OCI-LY7 (cell line): ENCODE measurements around the gene ZNF148. TPM values are rescaled to one million over a fixed set of nuclear protein-coding genes. Genes with fewer than 3 reads are reported as not detected.

ENCODE experiments used
- BruUV-seq: library from RNA; stranded (reverse); fragments of 400-500 nt; replicated peaks from 2 replicates; lab custom pipeline; 2021; lab: Mats Ljungman, UMichigan
- CTCF ChIA-PET: fragments of 300-600 bp; sonication (Branson Sonifier 250); formaldehyde crosslinking; loops from one replicate; lab custom pipeline; 2022; ENCODE audit warnings: antibody characterized with exemption; ENCODE audit not compliant: unreplicated experiment; lab: Charles Lee
- POLR2A ChIA-PET: fragments of 300-600 bp; sonication (Branson Sonifier 250); formaldehyde crosslinking; loops from one replicate; lab custom pipeline; 2022; ENCODE audit warnings: antibody characterized with exemption; lab: Charles Lee
- DNase-seq: peaks from one replicate; pipeline ENCODE4 v3.0.0-alpha.2; 2015; ENCODE audit warnings: low spot score
- H2AFZ ChIP-seq: fragments of 200-600 bp; sonication (generic), shearing (Covaris generic); 2 replicates; pipeline ENCODE4 v1.6.1; 2014; ENCODE audit warnings: mild to moderate bottlenecking, antibody characterized with exemption, low read length, moderate library complexity
- H3K27ac ChIP-seq: fragments of 200-600 bp; sonication (generic); 2 replicates; pipeline ENCODE4 v1.5.1; 2014; ENCODE audit warnings: mixed run types, low read depth, mild to moderate bottlenecking, moderate library complexity, low read length, inconsistent platforms; ENCODE audit not compliant: poor library complexity, severe bottlenecking
- H3K36me3 ChIP-seq: fragments of 200-600 bp; sonication (generic); 2 replicates; pipeline ENCODE4 v1.6.1; 2014; ENCODE audit warnings: mild to moderate bottlenecking, antibody characterized with exemption, low read length, moderate library complexity, mixed read lengths; ENCODE audit not compliant: insufficient read depth
- H3K4me1 ChIP-seq: fragments of 200-600 bp; sonication (generic); 2 replicates; pipeline ENCODE4 v1.5.1; 2014; ENCODE audit warnings: mild to moderate bottlenecking, low read length; ENCODE audit not compliant: insufficient read depth, poor library complexity, severe bottlenecking
- H3K4me2 ChIP-seq: fragments of 200-600 bp; sonication (generic); 2 replicates; pipeline ENCODE4 v1.6.1; 2014; ENCODE audit warnings: mild to moderate bottlenecking, low read length
- H3K4me3 ChIP-seq: fragments of 200-600 bp; sonication (generic); 2 replicates; pipeline ENCODE4 v1.5.1; 2014; ENCODE audit warnings: mild to moderate bottlenecking, low read depth, low read length; ENCODE audit not compliant: poor library complexity, severe bottlenecking
- H3K79me2 ChIP-seq: fragments of 200-600 bp; sonication (generic); 2 replicates; pipeline ENCODE4 v1.6.1; 2016; ENCODE audit warnings: low read depth, mild to moderate bottlenecking, low read length, moderate library complexity, mixed read lengths; ENCODE audit not compliant: insufficient read depth
- H3K9me2 ChIP-seq: fragments of 200-600 bp; sonication (generic); 2 replicates; pipeline ENCODE4 v1.6.1; 2016; ENCODE audit warnings: mild to moderate bottlenecking, low read length, mixed read lengths; ENCODE audit not compliant: insufficient read depth
- H3K9me3 ChIP-seq: fragments of 200-600 bp; sonication (generic); 2 replicates; pipeline ENCODE4 v1.6.1; 2014; ENCODE audit warnings: mild to moderate bottlenecking, mixed run types, low read length, mixed read lengths
- H4K20me1 ChIP-seq: fragments of 200-600 bp; sonication (generic); 2 replicates; pipeline ENCODE4 v1.6.1; 2014; ENCODE audit warnings: mild to moderate bottlenecking, antibody characterized with exemption, low read length, moderate library complexity, mixed read lengths; ENCODE audit not compliant: insufficient read depth
- EZH2phosphoT487 ChIP-seq: fragments of 200-600 bp; sonication (generic); IDR thresholded peaks from 2 replicates; pipeline ENCODE4 v1.6.1; 2018; ENCODE audit warnings: low read depth, borderline replicate concordance, mild to moderate bottlenecking, mixed run types, antibody characterized with exemption, low read length, moderate library complexity, mixed read lengths
- intact Hi-C: fragments of 100-400 bp; cut with micrococcal nuclease; formaldehyde crosslinking; loops from one replicate; pipeline ENCODE4 v1.10.0; 2022; ENCODE audit not compliant: unreplicated experiment
- total RNA-seq, 2 experiments: library from RNA; depleted of rRNA in 1 of 2; stranded (reverse); fragments of >200 nt in 1 of 2; shearing (Covaris generic) in 1 of 2; gene quantifications; 2 replicates each; pipeline ENCODE4 v1.2.3, GENCODE V29; 2014 to 2022
- TF ChIP-seq, protein P1 (sequence below): fragments of 200-600 bp; sonication (generic); conservative IDR thresholded peaks from 2 replicates; pipeline ENCODE4 v1.5.1; 2014; ENCODE audit warnings: mild to moderate bottlenecking, antibody characterized with exemption, low read length, moderate library complexity, mixed read lengths

ZNF148 gene
- total RNA-seq, 2 experiments from 2014 or later = 19.8 to 35.4 TPM

DNA sequence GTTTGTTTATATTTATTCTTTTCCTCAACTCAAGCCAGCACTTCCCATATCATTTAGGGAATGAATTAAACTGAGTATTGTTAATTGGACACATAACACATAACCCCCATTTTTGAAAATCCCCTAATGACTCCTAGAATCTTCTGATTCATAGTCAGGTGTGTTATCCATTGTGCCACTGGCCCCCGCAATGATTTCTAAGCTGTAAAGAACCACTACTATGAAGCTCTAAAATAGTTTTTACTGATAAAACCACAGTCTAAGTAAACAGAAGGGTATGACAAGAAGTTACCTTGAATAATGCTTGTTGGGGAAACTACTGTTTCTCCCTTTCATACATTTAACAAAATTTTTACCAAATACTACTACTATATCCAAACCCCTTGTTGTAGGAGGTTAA, 140.3 kb downstream of the ZNF148 start:
- DNase-seq = no peak
- Histone ChIP-seq H3K4me3 (no peak overlapping the region), H3K9me3 (no peaks in the 10 kb centered on the region), H4K20me1 (no peaks in the 10 kb centered on the region), H3K4me2 (no peak overlapping the region), H3K4me1 (no peaks in the 10 kb centered on the region), H3K36me3 (peaks cover 24% of the 10 kb centered on the region), H3K27ac (no peak overlapping the region), H3K79me2 (no peaks in the 10 kb centered on the region), H3K9me2 (no peaks in the 10 kb centered on the region), H2AFZ (no peak overlapping the region)
- BruUV-seq = no TSS peak
- intact Hi-C loops = no loop called here
- TF ChIP-seq EZH2phosphoT487 = no peak
- TF ChIP-seq, protein P1, sequence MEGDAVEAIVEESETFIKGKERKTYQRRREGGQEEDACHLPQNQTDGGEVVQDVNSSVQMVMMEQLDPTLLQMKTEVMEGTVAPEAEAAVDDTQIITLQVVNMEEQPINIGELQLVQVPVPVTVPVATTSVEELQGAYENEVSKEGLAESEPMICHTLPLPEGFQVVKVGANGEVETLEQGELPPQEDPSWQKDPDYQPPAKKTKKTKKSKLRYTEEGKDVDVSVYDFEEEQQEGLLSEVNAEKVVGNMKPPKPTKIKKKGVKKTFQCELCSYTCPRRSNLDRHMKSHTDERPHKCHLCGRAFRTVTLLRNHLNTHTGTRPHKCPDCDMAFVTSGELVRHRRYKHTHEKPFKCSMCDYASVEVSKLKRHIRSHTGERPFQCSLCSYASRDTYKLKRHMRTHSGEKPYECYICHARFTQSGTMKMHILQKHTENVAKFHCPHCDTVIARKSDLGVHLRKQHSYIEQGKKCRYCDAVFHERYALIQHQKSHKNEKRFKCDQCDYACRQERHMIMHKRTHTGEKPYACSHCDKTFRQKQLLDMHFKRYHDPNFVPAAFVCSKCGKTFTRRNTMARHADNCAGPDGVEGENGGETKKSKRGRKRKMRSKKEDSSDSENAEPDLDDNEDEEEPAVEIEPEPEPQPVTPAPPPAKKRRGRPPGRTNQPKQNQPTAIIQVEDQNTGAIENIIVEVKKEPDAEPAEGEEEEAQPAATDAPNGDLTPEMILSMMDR = no peak
- ChIA-PET POLR2A (interaction anchor here (1.1 kb wide), 1 partner anchor 12 kb away, joined by 3 read pairs; no protein-coding TSS in a partner anchor), CTCF (no interaction called here)

DNA sequence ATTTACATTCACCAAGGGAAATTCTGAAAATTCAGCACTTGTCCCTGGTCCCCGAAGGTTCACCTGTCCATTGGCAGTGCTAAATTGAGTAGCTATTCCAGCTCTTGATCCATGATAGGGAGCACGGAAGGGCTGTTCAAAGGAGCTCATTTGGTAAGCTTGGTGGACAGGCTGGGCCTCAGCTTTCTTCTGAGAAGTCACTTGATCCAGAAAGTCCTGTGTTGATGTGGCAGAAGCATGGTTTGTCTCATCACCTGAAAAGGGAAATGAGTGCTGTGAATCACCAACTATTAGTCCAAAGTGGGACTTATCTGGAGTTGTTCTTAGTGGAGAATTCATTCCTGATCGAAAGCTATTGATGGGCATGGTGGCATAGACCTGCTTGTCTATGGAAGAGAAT, 142.7 kb downstream of the ZNF148 start:
- Histone ChIP-seq H3K27ac (no peak overlapping the region), H3K4me3 (no peak overlapping the region), H3K79me2 (no peaks in the 10 kb centered on the region), H4K20me1 (no peaks in the 10 kb centered on the region), H3K36me3 (peaks cover 24% of the 10 kb centered on the region), H3K9me2 (no peaks in the 10 kb centered on the region), H2AFZ (no peak overlapping the region), H3K9me3 (no peaks in the 10 kb centered on the region), H3K4me1 (no peaks in the 10 kb centered on the region), H3K4me2 (no peak overlapping the region)
- CTCF ChIA-PET = no interaction called here
- DNase-seq = no peak
- BruUV-seq = no TSS peak
- intact Hi-C loops = no loop called here
- POLR2A ChIA-PET = interaction anchor here (0.6 to 1.5 kb wide), 3 partner anchors 9 to 149 kb away, joined by 3 to 4 read pairs (median 3); no protein-coding TSS in a partner anchor
- no peak for TF ChIP-seq EZH2phosphoT487
- TF ChIP-seq, protein P1 = no peak

DNA sequence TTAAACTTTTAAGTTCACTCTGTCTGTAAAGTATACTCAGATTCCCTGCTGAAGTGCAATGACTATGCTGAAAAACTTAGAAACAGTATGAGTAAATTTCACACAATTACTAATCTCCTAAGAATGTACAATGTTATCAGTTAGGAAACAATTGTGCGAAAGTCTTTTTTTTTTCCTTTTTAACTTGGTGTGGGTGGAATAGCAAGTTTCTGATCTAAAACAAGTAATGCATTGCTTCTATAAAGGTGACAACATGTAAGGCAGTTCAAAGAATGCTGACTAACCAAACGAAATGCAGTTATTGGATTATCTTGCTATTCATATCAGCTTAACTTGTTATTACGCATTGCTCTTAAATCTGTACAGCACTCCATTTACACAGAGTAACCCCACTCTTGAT, 143.2 kb downstream of the ZNF148 start:
- H3K9me3 ChIP-seq = no peaks in the 10 kb centered on the region
- H2AFZ ChIP-seq = no peak overlapping the region
- ChIA-PET POLR2A (interaction anchor here (0.6 to 1.5 kb wide), 3 partner anchors 9 to 299 kb away, joined by 3 read pairs; no protein-coding TSS in a partner anchor), CTCF (no interaction called here)
- no peaks in the 10 kb centered on the region for H3K9me2 ChIP-seq
- no TSS peak for BruUV-seq
- no peak overlapping the region for H3K4me3 ChIP-seq
- intact Hi-C loops = no loop called here
- H4K20me1 ChIP-seq = no peaks in the 10 kb centered on the region
- no peaks in the 10 kb centered on the region for H3K79me2 ChIP-seq
- H3K4me2 ChIP-seq = no peak overlapping the region
- TF ChIP-seq, protein P1 = no peak
- DNase-seq = no peak
- no peak overlapping the region for H3K27ac ChIP-seq
- peaks cover 24% of the 10 kb centered on the region for H3K36me3 ChIP-seq
- no peaks in the 10 kb centered on the region for H3K4me1 ChIP-seq
